LHCN-M2 (cell line): ENCODE measurements around the gene TSNAXIP1. TPM values are rescaled to one million over a fixed set of nuclear protein-coding genes. Genes with fewer than 3 reads are reported as not detected.
"Not testable (repeated sequence)": the region's sequence is repeated elsewhere in the genome, so short reads cannot be mapped to it uniquely, and the experiment has no call there.

Experiments
- DNase-seq: peaks from one replicate; pipeline ENCODE4 v3.0.0-alpha.2; 2012; ENCODE audit warnings: low read depth
- total RNA-seq: library from RNA; depleted of rRNA; stranded (reverse); fragments of >200 nt; gene quantifications from 2 replicates; pipeline ENCODE4 v1.2.3, GENCODE V29; 2014

Gene TSNAXIP1
- total RNA-seq, 1 experiment from 2014 or later: 1.6 TPM

DNA sequence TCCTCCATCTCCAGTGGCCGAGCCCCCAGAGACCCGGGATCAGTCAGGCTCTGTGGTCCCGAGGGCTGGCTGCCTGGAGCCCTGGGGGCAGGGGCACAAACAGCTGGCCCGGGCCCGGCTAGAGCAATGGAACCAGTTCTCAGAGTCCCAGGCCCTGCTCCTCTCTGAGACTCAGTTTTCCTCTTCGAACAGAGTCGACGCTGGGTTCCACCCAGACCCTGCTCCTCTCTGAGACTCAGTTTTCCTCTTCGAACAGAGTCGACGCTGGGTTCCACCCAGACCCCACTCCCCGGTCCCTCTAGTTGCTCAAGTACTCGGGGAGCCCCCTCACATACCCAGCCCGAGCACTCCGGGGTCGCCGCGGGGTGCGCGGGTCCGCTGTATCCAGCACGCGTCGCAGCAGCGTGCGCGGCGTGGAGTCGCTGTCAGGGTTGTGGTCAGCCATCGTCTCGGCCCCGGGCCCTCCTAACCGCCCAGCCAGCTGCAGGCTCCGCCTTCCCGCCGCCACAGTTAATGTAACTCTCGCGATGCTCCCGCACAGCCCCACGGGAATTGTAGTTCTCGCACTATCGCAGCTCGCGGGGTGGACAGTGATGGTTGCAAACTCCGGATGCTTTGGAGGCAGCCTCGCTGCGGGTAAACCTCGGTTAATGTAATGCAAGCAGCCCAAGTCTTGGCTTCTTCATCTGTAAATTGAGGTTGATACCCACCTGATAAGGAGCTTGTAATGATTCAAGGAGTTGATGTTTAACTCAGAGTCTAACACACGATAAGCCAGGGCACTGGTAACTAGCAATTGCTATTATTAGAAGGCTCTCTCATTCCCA is 26.9 kb downstream of the TSNAXIP1 start:
- peak; percentile 86 for DNase-seq

GRCh38 chr16:67834242-67834614 is 27.5 kb downstream of the TSNAXIP1 start:
- DNase-seq: no peak

GRCh38 chr16:67837190-67837589 is 30.5 kb downstream of the TSNAXIP1 start:
- not testable (repeated sequence) for DNase-seq

GRCh38 chr16:67837811-67838210 is 31.1 kb downstream of the TSNAXIP1 start:
- DNase-seq: no peak

DNA sequence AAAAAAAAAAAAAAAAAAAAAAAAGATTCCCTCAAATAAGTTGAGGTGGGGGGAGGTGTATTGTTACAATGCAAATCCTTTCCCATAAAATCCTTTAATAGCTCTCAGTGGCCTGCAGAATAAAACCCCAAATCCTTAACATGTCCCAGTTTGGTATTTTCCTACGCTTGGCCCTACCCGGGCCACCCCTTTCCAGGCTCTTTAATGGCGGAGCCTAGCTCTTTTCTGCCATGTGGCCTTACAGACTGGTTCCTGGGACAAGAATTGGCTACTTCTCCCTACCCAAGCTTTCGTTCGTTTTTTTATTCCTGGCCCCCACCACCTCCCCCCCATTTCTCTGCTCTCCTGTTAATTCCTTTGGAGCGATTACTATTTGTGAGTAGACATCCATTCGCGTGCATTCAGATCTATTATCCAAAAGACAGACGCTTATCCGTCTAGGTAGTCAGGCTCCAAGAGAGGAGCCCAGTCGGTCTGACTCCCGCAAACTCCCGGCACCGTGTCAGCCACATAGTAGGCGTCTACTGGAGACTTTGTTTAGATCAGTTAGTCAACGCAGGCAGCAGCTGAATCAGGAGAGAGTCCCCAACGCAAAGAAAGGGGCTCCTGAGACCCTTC is 34.6 kb downstream of the TSNAXIP1 start:
- DNase-seq: no peak

- peak; percentile 92 for DNase-seq
Observed at GRCh38 chr16:67841816-67842508, 35.3 kb downstream of the TSNAXIP1 start, which contains the start of gene THAP11. TSS of gene THAP11 (plus strand) at chr16:67842320. CDS start at chr16:67842555, 235 bp downstream.

DNA sequence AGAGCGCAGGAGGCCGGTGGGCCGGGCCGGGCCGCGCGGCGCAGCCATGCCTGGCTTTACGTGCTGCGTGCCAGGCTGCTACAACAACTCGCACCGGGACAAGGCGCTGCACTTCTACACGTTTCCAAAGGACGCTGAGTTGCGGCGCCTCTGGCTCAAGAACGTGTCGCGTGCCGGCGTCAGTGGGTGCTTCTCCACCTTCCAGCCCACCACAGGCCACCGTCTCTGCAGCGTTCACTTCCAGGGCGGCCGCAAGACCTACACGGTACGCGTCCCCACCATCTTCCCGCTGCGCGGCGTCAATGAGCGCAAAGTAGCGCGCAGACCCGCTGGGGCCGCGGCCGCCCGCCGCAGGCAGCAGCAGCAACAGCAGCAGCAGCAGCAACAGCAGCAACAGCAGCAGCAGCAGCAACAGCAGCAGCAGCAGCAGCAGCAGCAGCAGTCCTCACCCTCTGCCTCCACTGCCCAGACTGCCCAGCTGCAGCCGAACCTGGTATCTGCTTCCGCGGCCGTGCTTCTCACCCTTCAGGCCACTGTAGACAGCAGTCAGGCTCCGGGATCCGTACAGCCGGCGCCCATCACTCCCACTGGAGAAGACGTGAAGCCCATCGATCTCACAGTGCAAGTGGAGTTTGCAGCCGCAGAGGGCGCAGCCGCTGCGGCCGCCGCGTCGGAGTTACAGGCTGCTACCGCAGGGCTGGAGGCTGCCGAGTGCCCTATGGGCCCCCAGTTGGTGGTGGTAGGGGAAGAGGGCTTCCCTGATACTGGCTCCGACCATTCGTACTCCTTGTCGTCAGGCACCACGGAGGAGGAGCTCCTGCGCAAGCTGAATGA is 36.0 kb downstream of the TSNAXIP1 start:
- peak; percentile 53 for DNase-seq

GRCh38 chr16:67843343-67843765 is 36.7 kb downstream of the TSNAXIP1 start:
- no peak for DNase-seq

DNA sequence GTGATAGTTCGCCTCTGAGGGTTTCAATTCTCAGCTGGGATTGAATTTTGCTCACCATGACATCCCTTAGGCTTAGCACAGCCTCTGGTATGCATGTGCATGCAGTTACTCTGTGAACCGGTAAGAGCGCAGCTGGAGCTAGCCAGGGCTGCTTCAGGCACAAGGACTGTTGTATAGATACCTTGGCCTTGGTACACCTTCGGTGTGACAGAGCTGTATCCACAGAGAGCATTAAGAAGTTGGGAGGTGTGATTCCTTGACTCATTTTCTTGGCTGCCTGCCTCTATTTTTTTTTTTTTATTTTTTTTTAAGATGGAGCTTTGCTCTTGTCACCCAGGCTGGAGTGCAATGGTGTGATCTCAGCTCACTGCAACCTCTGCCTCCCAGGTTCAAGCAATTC is 37.8 kb downstream of the TSNAXIP1 start:
- DNase-seq: no peak

GRCh38 chr16:67845291-67846062 is 38.8 kb downstream of the TSNAXIP1 start:
- DNase-seq: no peak

GRCh38 chr16:67846063-67846319 is 39.3 kb downstream of the TSNAXIP1 start:
- no peak for DNase-seq

DNA sequence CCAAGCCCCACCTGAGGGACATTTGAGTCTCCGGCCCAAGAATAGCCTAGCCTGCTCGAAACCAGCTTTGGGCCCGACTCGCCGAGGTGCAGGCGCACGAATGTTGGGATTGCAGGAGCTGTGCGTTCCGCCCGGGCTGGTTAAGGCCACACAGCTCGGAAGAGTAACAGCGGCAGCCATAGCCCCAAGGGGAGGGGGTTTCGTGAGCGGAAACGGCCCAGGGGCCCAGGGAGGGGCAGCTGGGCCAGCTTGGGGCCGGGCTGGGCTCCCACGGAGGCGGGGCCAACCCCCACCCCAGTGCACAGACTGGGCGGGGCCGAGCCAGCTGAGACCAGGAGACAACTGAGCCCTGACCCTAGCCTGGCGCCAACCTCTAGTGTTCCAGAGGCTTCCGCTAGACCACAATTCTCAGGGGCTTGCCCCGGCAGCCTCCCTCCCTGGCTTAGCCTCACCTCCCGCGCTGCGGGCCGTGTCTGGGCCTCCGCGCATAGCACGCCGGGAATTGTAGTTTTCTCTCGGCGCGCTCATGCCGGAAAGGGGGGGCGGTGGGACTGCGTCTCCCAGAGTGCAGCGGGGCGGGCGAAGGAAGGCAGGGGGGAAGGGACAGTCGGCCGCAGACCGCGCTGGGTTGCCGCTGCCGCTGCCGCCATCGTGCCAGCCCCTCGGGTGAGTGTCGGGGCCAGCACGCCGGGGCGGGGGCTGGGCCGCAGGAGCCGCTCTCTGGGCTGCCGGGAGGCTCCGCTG is 39.8 kb downstream of the TSNAXIP1 start, which contains the start of gene NUTF2:
Gene NUTF2, plus strand, starts transcription at position 614 of the 744 bp plus-strand sequence. CDS start 18,198 bp downstream, outside the sequence.
- DNase-seq: peak; percentile 96

DNA sequence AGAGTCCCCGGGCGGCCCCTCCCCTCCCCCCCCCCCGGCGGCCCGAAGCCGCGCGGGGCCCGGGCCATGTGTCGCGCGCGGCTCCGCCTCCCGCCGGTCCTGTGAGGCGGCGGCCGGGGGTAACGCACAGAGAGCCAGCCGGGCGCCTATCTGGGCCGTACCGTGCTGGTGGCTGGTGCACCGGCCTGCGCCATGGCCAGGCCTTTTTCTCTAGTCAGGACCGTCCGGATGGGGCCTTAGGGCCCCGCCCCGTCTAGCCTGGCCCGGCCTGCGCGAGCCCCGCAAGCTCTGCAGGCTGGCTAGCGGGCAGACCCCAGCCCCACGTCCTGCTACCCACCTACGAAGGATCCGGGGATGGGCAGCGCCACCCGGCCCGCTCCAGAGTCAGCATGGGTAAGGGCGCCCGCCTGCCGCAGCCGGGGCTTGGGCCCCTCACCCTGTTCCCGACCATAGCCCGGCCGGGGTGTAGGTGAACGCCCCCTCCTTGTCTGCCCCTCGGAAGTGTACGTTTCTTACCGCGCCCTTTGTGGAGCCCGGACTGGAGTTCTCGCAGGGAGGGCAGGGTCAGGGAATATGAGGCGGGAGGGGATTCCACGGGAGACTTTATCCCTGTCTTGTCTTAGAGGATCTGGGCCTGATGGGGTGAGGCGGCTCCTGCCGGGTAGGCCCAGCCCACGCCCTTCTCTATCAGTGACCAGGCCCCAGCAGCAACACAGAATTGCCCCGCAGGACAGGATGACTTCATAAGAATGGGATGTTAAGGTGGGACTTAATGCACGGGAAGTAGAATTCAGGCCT is 40.6 kb downstream of the TSNAXIP1 start, which contains the start of gene CENPT:
Gene CENPT, minus strand, starts transcription at position 630 of the 798 bp plus-strand sequence. CDS start 13,834 bp downstream, outside the sequence.
- peak; percentile 53 for DNase-seq

DNA sequence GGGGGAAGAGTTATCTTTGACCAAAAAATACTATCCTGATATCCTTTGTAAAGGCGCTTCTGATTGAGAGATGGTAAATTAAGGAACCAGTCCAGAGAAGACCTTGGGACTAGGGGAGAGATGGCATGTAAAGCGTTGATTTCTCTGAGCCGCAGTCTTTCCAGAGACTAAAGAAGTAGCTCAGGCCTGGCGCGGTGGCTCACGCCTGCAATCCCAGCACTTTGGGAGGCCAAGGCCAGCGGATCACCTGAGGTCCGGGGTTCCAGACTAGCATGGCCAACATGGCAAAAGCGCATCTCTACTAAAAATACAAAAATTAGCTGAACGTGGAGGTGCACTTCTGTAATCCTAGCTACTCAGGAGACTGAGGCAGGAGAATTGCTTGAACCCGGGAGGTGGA is 41.4 kb downstream of the TSNAXIP1 start:
- no peak for DNase-seq

GRCh38 chr16:67853670-67854069 is 47.0 kb downstream of the TSNAXIP1 start:
- no peak for DNase-seq

DNA sequence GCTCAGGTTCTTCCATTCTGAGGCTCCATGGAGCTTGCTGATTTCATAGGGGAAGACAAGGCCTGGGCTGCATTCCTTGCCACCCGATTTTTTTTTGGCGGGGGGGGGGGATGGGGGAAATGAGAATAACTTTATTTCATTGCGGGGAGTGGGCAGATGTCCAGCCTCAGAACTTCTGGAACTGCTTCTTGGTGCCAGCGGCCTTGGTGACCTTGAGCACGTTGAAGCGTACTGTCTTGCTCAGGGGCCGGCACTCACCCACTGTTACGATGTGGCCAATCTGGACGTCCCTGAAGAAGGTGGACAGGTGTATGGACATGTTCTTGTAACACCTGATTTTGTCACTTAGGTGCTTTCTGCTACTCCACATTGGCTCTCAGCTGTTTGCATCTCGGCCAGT is 49.1 kb downstream of the TSNAXIP1 start:
- DNase-seq: no peak

- DNase-seq: no peak
Observed at GRCh38 chr16:67856927-67857546, 50.3 kb downstream of the TSNAXIP1 start.

DNA sequence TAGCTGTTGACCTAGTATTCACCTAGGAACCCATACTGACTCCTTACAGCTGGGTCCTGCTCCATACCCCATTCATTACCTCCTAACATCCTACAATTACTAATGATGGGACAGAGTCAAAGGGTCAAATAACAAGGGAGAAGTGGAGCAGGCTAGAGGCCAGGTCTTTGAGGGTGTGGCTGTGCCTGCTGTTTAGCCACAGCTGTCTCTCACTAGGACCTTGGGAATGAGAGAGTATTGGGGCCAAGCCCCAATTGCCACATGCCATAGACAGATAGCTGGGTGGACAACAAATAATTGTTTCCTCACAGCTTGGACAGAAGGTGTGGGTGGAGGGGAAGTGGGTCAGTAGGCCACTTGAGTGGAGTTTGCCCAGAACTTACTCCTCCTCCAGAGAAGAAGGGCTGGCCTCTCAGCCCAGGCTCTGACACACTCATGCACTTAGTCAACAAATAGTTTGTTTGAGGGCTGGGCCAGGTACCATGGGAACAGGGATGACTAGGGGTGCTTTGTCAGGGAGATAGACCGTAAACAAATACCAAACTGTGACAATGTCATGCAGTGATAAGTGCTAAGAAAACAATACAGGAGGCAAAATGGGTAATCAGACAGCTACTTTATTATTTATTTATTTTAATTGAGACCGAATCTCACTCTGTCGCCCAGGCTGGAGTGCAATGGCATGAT is 51.0 kb downstream of the TSNAXIP1 start:
- DNase-seq: peak; percentile 98
